Testis (tissue), 3 donors: ENCODE data around the gene TACC2. TPM values are rescaled to one million over a fixed set of nuclear protein-coding genes. Genes with fewer than 3 reads are reported as not detected.

Experiments
- DNase-seq: peaks from one replicate; pipeline ENCODE4 v3.0.0-alpha.2; 2019
- H3K27ac ChIP-seq, 2 donors: fragments of 200-600 bp; sonication (generic); one replicate each; pipeline ENCODE4 v1.5.1; 2019
- H3K27me3 ChIP-seq: fragments of 200-600 bp; sonication (generic); one replicate; pipeline ENCODE4 v1.5.1; 2019
- H3K36me3 ChIP-seq: fragments of 200-600 bp; sonication (generic); one replicate; pipeline ENCODE4 v1.5.1; 2017; ENCODE audit warnings: low read depth; ENCODE audit errors: missing control alignments
- H3K4me1 ChIP-seq: fragments of 200-600 bp; sonication (generic); one replicate; pipeline ENCODE4 v1.5.1; 2019
- H3K4me3 ChIP-seq, 2 donors: fragments of 200-600 bp; sonication (generic); one replicate each; pipeline ENCODE4 v1.5.1; 2017 to 2019
- H3K9me3 ChIP-seq: fragments of 200-600 bp; sonication (generic); one replicate; pipeline ENCODE4 v1.5.1; 2017
- CTCF ChIP-seq, 3 experiments: fragments of 450-650 bp in 2 of 3; fragments of 200-600 bp in 1 of 3; sonication (generic) in 1 of 3; IDR thresholded peaks; one replicate each; pipeline ENCODE4 v1.5.1; 2016 to 2019; ENCODE audit warnings: antibody characterized with exemption in 3 of 3, mild to moderate bottlenecking in 2 of 3, moderate library complexity in 1 of 3
- POLR2A ChIP-seq: fragments of 450-650 bp; IDR thresholded peaks from one replicate; pipeline ENCODE4 v1.6.1; 2017; ENCODE audit warnings: antibody characterized with exemption, mild to moderate bottlenecking, moderate library complexity
- WGBS, 2 donors: methylation state at CpG; one replicate each; pipeline ENCODE4 v1.1.5; 2018; 5-methylcytosine and 5-hydroxymethylcytosine counted together
- intact Hi-C: fragments of 100-400 bp; cut with DNase I; formaldehyde crosslinking; loops from one replicate; pipeline ENCODE4 v1.15.1; 2023; ENCODE audit warnings: low total_unique reads
- polyA plus RNA-seq: library from polyadenylated mRNA; stranded (reverse); fragments of 350-450 nt; fragmentation: Illumina TruSeq; extraction: RNeasy Lipid Tissue Mini Kit (QIAGEN cat#74804); gene quantifications from one replicate; pipeline ENCODE4 v1.2.3, GENCODE V29; 2014; ENCODE audit warnings: low read depth, low replicate concordance; ENCODE audit not compliant: insufficient read depth
- total RNA-seq, 2 donors: library from RNA; depleted of rRNA; stranded (reverse); fragments of >200 nt; gene quantifications; one replicate each; pipeline ENCODE4 v1.2.3, GENCODE V29; 2016

TACC2 gene
- total and polyA plus RNA-seq, 3 donors from 2014 or later: 18.0 to 24.2 (median 21.3) TPM

- Histone ChIP-seq H3K9me3 (no peaks in the 10 kb centered on the region), H3K4me3 (no peak overlapping the region), H3K36me3 (no peaks in the 10 kb centered on the region), H3K27ac (no peak overlapping the region), H3K27me3 (no peaks in the 10 kb centered on the region), H3K4me1 (no peaks in the 10 kb centered on the region)
- 91 to 93% methylated on average over 5 of the region's 5 CpGs for WGBS, 2 donors
- intact Hi-C loops: no loop called here
- DNase-seq: no peak
- TF ChIP-seq CTCF (IDR thresholded peaks at IDR 0.05): no peak
- no peak for TF ChIP-seq POLR2A
Observed at GRCh38 chr10:122157451-122157850, 168.5 kb downstream of the TACC2 start.

- DNase-seq: no peak
- no peak overlapping the region for H3K27ac ChIP-seq
- no peak for TF ChIP-seq POLR2A
- no peak for TF ChIP-seq CTCF (IDR thresholded peaks at IDR 0.05)
- H3K36me3 ChIP-seq: no peaks in the 10 kb centered on the region
- H3K4me3 ChIP-seq: no peak overlapping the region
- intact Hi-C loops: no loop called here
- no peaks in the 10 kb centered on the region for H3K9me3 ChIP-seq
- 93 to 98% methylated on average over 4 of the region's 4 CpGs for WGBS, 2 donors
- peaks cover 5% of the 10 kb centered on the region for H3K4me1 ChIP-seq
- H3K27me3 ChIP-seq: no peaks in the 10 kb centered on the region
Observed at GRCh38 chr10:122158362-122158761, 169.4 kb downstream of the TACC2 start.

- Histone ChIP-seq H3K4me1 (peaks cover 10% of the 10 kb centered on the region), H3K4me3 (no peak overlapping the region), H3K27me3 (no peaks in the 10 kb centered on the region), H3K27ac (no peak overlapping the region), H3K9me3 (no peaks in the 10 kb centered on the region), H3K36me3 (no peaks in the 10 kb centered on the region)
- 65 to 70% methylated on average over 12 to 17 of the region's 17 CpGs for WGBS, 2 donors
- intact Hi-C loops: no loop called here
- DNase-seq: no peak
- TF ChIP-seq CTCF (IDR thresholded peaks at IDR 0.05) (no peak), POLR2A (no peak)
Observed at GRCh38 chr10:122159141-122159970, 170.4 kb downstream of the TACC2 start.

- H3K4me3 ChIP-seq: no peak overlapping the region
- intact Hi-C loops: no loop called here
- WGBS, 2 donors: 90 to 93% methylated on average over 8 of the region's 8 CpGs
- H3K36me3 ChIP-seq: no peaks in the 10 kb centered on the region
- H3K27me3 ChIP-seq: no peaks in the 10 kb centered on the region
- no peak overlapping the region for H3K27ac ChIP-seq
- peaks cover 10% of the 10 kb centered on the region for H3K4me1 ChIP-seq
- no peaks in the 10 kb centered on the region for H3K9me3 ChIP-seq
- TF ChIP-seq POLR2A: no peak
- TF ChIP-seq CTCF (IDR thresholded peaks at IDR 0.05): no peak
- DNase-seq: no peak
Observed at GRCh38 chr10:122161795-122162194, 172.8 kb downstream of the TACC2 start.

- Histone ChIP-seq H3K36me3 (no peaks in the 10 kb centered on the region), H3K4me3 (peak overlapping the region in 1 of 2 donors; percentile 51), H3K4me1 (peaks cover 10% of the 10 kb centered on the region), H3K27ac (no peak overlapping the region), H3K9me3 (no peaks in the 10 kb centered on the region), H3K27me3 (no peaks in the 10 kb centered on the region)
- intact Hi-C loops: no loop called here
- DNase-seq: no peak
- TF ChIP-seq POLR2A (no peak), CTCF (IDR thresholded peaks at IDR 0.05) (no peak)
- WGBS, 2 donors: 33 to 61% methylated on average over 3 to 16 of the region's 16 CpGs
Observed at GRCh38 chr10:122162671-122163173, 173.8 kb downstream of the TACC2 start.
